OCI-LY3 (cell line): ENCODE results near the gene MTX2.

ENCODE experiments used
- H2AFZ ChIP-seq: fragments of 200-600, 300-600 bp; shearing (Covaris generic); 2 replicates; pipeline ENCODE4 v1.6.0; 2014; ENCODE audit warnings: antibody characterized with exemption, low read depth, low read length
- H3K27ac ChIP-seq: fragments of 200-600, 300-600 bp; sonication (generic); 2 replicates; pipeline ENCODE4 v1.5.1; 2014; ENCODE audit warnings: mild to moderate bottlenecking, low read length, moderate library complexity, mixed read lengths
- H3K27me3 ChIP-seq: fragments of 200-600, 300-600 bp; sonication (generic); 2 replicates; pipeline ENCODE4 v1.6.1; 2014; ENCODE audit warnings: low read depth, low read length, mixed read lengths
- H3K36me3 ChIP-seq: fragments of 200-600, 300-600 bp; sonication (generic); replicated peaks from 2 replicates; pipeline ENCODE3; 2014; ENCODE audit warnings: low read depth, low read length, mixed read lengths
- H3K4me1 ChIP-seq: fragments of 300-600, 200-600 bp; sonication (generic); 2 replicates; pipeline ENCODE4 v1.6.1; 2014; ENCODE audit warnings: low read length, mixed read lengths
- H3K4me2 ChIP-seq: fragments of 200-600, 300-600 bp; sonication (generic); 2 replicates; pipeline ENCODE4 v1.6.1; 2014; ENCODE audit warnings: low read length, mixed read lengths
- H3K4me3 ChIP-seq: fragments of 300-600, 200-600 bp; sonication (generic); 2 replicates; pipeline ENCODE4 v1.5.1; 2014; ENCODE audit warnings: antibody characterized with exemption, mild to moderate bottlenecking, low read length, moderate library complexity
- H3K79me2 ChIP-seq: fragments of 300-600, 200-600 bp; shearing (Covaris generic); 2 replicates; pipeline ENCODE4 v1.6.1; 2014; ENCODE audit warnings: mild to moderate bottlenecking, low read length, mixed read lengths
- H3K9ac ChIP-seq: fragments of 300-600, 200-600 bp; shearing (Covaris generic); 2 replicates; pipeline ENCODE4 v1.6.0; 2014; ENCODE audit warnings: mild to moderate bottlenecking, low read length, moderate library complexity
- H3K9me3 ChIP-seq: fragments of 200-600, 300-600 bp; shearing (Covaris generic); 2 replicates; pipeline ENCODE4 v1.6.1; 2014; ENCODE audit warnings: low read length, mixed read lengths; ENCODE audit not compliant: insufficient read depth
- H4K20me1 ChIP-seq: fragments of 200-600, 300-600 bp; sonication (generic); 2 replicates; pipeline ENCODE4 v1.6.1; 2016; ENCODE audit warnings: low read length, mixed read lengths; ENCODE audit not compliant: insufficient read depth
- CTCF ChIP-seq: fragments of 200-600, 300-600 bp; sonication (generic); IDR thresholded peaks from 2 replicates; pipeline ENCODE4 v1.5.1; 2014; ENCODE audit warnings: antibody characterized with exemption, low read length, low read depth
- EZH2phosphoT487 ChIP-seq: fragments of 200-600 bp; shearing (Covaris generic); IDR thresholded peaks from 2 replicates; pipeline ENCODE4 v1.6.1; 2018; ENCODE audit warnings: antibody characterized with exemption, mixed run types, low read depth

The MTX2 gene

DNA sequence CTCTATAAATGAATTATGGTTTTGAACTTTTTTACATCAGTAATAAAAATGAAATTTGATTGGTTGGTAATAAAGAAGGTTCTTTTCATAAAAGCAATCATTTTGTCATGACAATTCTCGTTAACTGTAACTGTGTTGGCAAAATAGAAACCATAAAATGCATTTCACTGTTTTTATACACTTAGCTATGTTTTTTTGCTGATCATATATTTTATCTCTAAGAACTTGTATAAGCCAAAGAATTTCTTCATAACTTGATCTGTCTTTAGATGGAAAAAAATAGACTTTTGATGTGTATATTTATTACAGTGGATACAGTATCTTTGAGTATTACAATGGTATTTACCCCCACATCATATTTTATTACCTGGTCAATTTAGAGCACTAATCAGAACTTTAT lies 9.7 kb downstream of the MTX2 start:
- peaks cover 66% of the 10 kb centered on the region for H3K79me2 ChIP-seq
- H3K27ac ChIP-seq, result no peak overlapping the region
- no peak overlapping the region for H3K4me3 ChIP-seq
- H2AFZ ChIP-seq, result no peak overlapping the region
- H3K9me3 ChIP-seq, result no peaks in the 10 kb centered on the region
- no peak for TF ChIP-seq CTCF
- TF ChIP-seq EZH2phosphoT487, result no peak
- H3K4me2 ChIP-seq, result no peak overlapping the region
- H3K9ac ChIP-seq, result no peak overlapping the region
- H3K36me3 ChIP-seq, result no peaks in the 10 kb centered on the region
- H3K27me3 ChIP-seq, result no peaks in the 10 kb centered on the region
- H3K4me1 ChIP-seq, result no peaks in the 10 kb centered on the region
- peaks cover 33% of the 10 kb centered on the region for H4K20me1 ChIP-seq

- Histone ChIP-seq H3K27ac (no peak overlapping the region), H3K36me3 (no peaks in the 10 kb centered on the region), H3K4me2 (no peak overlapping the region), H3K9ac (no peak overlapping the region), H3K9me3 (no peaks in the 10 kb centered on the region), H3K27me3 (no peaks in the 10 kb centered on the region), H2AFZ (no peak overlapping the region), H3K4me3 (no peak overlapping the region), H3K4me1 (no peaks in the 10 kb centered on the region), H3K79me2 (peaks cover 69% of the 10 kb centered on the region), H4K20me1 (peaks cover 38% of the 10 kb centered on the region)
- no peak for TF ChIP-seq EZH2phosphoT487
- no peak for TF ChIP-seq CTCF
These were observed 10.9 kb downstream of the MTX2 start for GRCh38 chr2:176280156-176280555.

DNA sequence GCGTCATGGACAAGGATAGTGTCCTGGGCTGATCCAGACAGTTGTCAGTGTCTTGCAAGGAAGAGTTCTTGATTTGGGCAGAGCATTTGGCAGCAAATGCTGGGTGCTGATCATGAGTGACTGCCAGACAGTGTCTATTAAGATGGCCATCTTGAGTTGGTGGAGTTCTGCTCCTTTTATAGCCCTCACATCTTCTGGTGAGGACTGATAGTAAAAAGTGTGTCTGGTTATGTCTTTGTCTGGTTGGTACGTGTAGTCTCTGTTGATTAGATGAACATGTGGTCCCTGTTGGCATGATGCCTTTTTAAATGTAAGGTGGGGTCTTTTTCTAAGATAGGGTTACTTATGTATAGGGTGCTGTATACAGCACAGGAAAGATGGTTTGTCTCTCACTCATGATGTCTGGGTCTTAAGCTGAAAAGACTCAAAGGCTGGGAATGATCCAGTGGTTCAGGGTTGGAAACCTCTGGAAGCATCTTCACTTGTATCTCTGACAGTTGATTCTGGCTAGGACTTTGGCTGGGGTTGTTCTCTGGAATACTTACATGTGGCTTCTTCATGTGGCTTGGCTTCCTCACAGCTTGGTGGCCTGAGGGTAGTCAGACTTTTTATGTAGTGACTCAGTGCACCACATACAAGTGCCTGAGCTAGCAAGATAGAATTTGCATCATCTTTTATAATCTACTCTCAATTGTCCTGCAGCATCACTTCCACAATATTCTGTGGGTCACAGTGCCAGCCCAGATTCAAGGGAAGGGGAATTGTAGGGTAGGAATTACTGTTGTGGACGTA lies 11.8 kb downstream of the MTX2 start:
- no peak overlapping the region for H3K9ac ChIP-seq
- H3K27me3 ChIP-seq, result no peaks in the 10 kb centered on the region
- no peak overlapping the region for H2AFZ ChIP-seq
- H3K79me2 ChIP-seq, result peaks cover 72% of the 10 kb centered on the region
- H3K4me3 ChIP-seq, result no peak overlapping the region
- H4K20me1 ChIP-seq, result peaks cover 44% of the 10 kb centered on the region
- TF ChIP-seq CTCF, result no peak
- TF ChIP-seq EZH2phosphoT487, result no peak
- H3K4me1 ChIP-seq, result no peaks in the 10 kb centered on the region
- H3K36me3 ChIP-seq, result no peaks in the 10 kb centered on the region
- no peaks in the 10 kb centered on the region for H3K9me3 ChIP-seq
- no peak overlapping the region for H3K4me2 ChIP-seq
- H3K27ac ChIP-seq, result no peak overlapping the region

GRCh38 chr2:176283291-176284068 lies 14.2 kb downstream of the MTX2 start:
- H4K20me1 ChIP-seq, result peaks cover 57% of the 10 kb centered on the region
- H3K4me2 ChIP-seq, result no peak overlapping the region
- no peak overlapping the region for H3K27ac ChIP-seq
- no peak overlapping the region for H3K9ac ChIP-seq
- H3K9me3 ChIP-seq, result no peaks in the 10 kb centered on the region
- H3K36me3 ChIP-seq, result no peaks in the 10 kb centered on the region
- TF ChIP-seq EZH2phosphoT487 (no peak), CTCF (no peak)
- H2AFZ ChIP-seq, result no peak overlapping the region
- no peaks in the 10 kb centered on the region for H3K4me1 ChIP-seq
- H3K79me2 ChIP-seq, result peaks cover 82% of the 10 kb centered on the region
- no peak overlapping the region for H3K4me3 ChIP-seq
- no peaks in the 10 kb centered on the region for H3K27me3 ChIP-seq
